SK-N-SH (cell line): ENCODE results near the gene SBF2. TPM values are rescaled to one million over a fixed set of nuclear protein-coding genes. Genes with fewer than 3 reads are reported as not detected.

Source experiments
- CTCF ChIA-PET: fragments of 300-600, 350-600 bp; formaldehyde crosslinking; extraction: SDS; loops from one replicate; lab custom pipeline; 2021; lab: Yijun Ruan, JAX
- POLR2A ChIA-PET: fragments of 350-600 bp; sonication (Branson Sonifier 250); formaldehyde crosslinking; extraction: SDS; loops from one replicate; lab custom pipeline; 2020; ENCODE audit warnings: antibody characterized with exemption, inconsistent platforms; lab: Yijun Ruan, JAX
- DNase-seq: peaks from one replicate; pipeline ENCODE4 v3.0.0; 2012
- H2AFZ ChIP-seq: fragments of 200-600 bp; sonication (generic); 2 replicates; pipeline ENCODE4 v1.8.1; 2016; ENCODE audit warnings: antibody characterized with exemption, mild to moderate bottlenecking, low read depth
- H3F3A ChIP-seq: fragments of 200-600 bp; sonication (generic); replicated peaks from 2 replicates; pipeline ENCODE3; 2016; ENCODE audit warnings: antibody characterized with exemption, mild to moderate bottlenecking; ENCODE audit not compliant: insufficient read depth
- H3K27ac ChIP-seq, 2 experiments: fragments of 200-500 bp in 1 of 2; fragments of 200-600 bp in 1 of 2; sonication (Bioruptor generic) in 1 of 2; sonication (generic), shearing (Covaris generic) in 1 of 2; 2 replicates each; pipeline versions ENCODE4 v1.5.1 to v1.6.1; 2014 to 2016; ENCODE audit warnings: low read depth in 2 of 2, inconsistent platforms in 1 of 2, low read length in 1 of 2, mild to moderate bottlenecking in 1 of 2, mixed read lengths in 1 of 2
- H3K27me3 ChIP-seq: fragments of 200-600 bp; sonication (generic), shearing (Covaris generic); 2 replicates; pipeline ENCODE4 v1.6.1; 2016; ENCODE audit warnings: mixed run types; ENCODE audit not compliant: insufficient read depth
- H3K36me3 ChIP-seq, 2 experiments: fragments of 200-500 bp in 1 of 2; fragments of 200-600 bp in 1 of 2; sonication (Bioruptor generic) in 1 of 2; sonication (generic) in 1 of 2; replicated peaks in 1 of 2; 2 replicates each; pipeline versions ENCODE3 to v1.5.1; 2014 to 2016; ENCODE audit warnings: low read length in 1 of 2, mild to moderate bottlenecking in 1 of 2; ENCODE audit not compliant: insufficient read depth in 2 of 2, control insufficient read depth in 1 of 2
- H3K4me1 ChIP-seq, 2 experiments: fragments of 200-500 bp in 1 of 2; fragments of 200-600 bp in 1 of 2; sonication (Bioruptor generic) in 1 of 2; sonication (generic), shearing (Covaris generic) in 1 of 2; 2 replicates each; pipeline versions ENCODE4 v1.5.1 to v1.6.1; 2014 to 2016; ENCODE audit warnings: low read depth in 1 of 2, low read length in 1 of 2, mixed run types in 1 of 2; ENCODE audit not compliant: insufficient read depth in 2 of 2, control insufficient read depth in 1 of 2
- H3K4me2 ChIP-seq: fragments of 200-600 bp; sonication (generic), shearing (Covaris generic); 2 replicates; pipeline ENCODE4 v1.6.1; 2017; ENCODE audit warnings: mixed run types
- H3K4me3 ChIP-seq, 2 experiments: fragments of 200-500 bp in 1 of 2; fragments of 200-600 bp in 1 of 2; sonication (Bioruptor generic) in 1 of 2; sonication (generic), shearing (Covaris generic) in 1 of 2; 2 replicates each; pipeline versions ENCODE4 v1.5.1 to v1.8.1; 2014 to 2016; ENCODE audit warnings: low read depth in 2 of 2, inconsistent platforms in 1 of 2, low read length in 1 of 2, mild to moderate bottlenecking in 1 of 2, mixed read lengths in 1 of 2, moderate library complexity in 1 of 2
- H3K79me2 ChIP-seq: fragments of 200-600 bp; sonication (generic); 2 replicates; pipeline ENCODE4 v1.8.1; 2017; ENCODE audit warnings: mild to moderate bottlenecking; ENCODE audit not compliant: insufficient read depth
- H3K9ac ChIP-seq: fragments of 200-600 bp; sonication (generic); 2 replicates; pipeline ENCODE4 v1.6.1; 2017; ENCODE audit warnings: mixed run types
- H3K9me2 ChIP-seq: fragments of 200-600 bp; sonication (generic); 2 replicates; pipeline ENCODE4 v1.6.1; 2017; ENCODE audit warnings: mixed run types
- H3K9me3 ChIP-seq: fragments of 200-600 bp; sonication (generic); 2 replicates; pipeline ENCODE4 v1.6.1; 2017; ENCODE audit warnings: mixed run types, mild to moderate bottlenecking, moderate library complexity
- H4K20me1 ChIP-seq: fragments of 200-600 bp; sonication (generic); 2 replicates; pipeline ENCODE4 v1.6.1; 2017; ENCODE audit warnings: mild to moderate bottlenecking, mixed run types; ENCODE audit not compliant: insufficient read depth
- ELF1 ChIP-seq: IDR thresholded peaks from 2 replicates; pipeline ENCODE4 v1.4.0; 2012
- EZH2phosphoT487 ChIP-seq: fragments of 200-600 bp; sonication (generic); IDR thresholded peaks from 2 replicates; pipeline ENCODE4 v1.6.1; 2017; ENCODE audit warnings: low read depth, mixed run types, mild to moderate bottlenecking, antibody characterized with exemption, moderate library complexity, borderline replicate concordance
- FOSL2 ChIP-seq: IDR thresholded peaks from 2 replicates; pipeline ENCODE4 v1.4.0; 2012; ENCODE audit warnings: low read depth, mild to moderate bottlenecking, moderate library complexity, borderline replicate concordance
- FOXM1 ChIP-seq: IDR thresholded peaks from 2 replicates; pipeline ENCODE4 v1.4.0; 2012; ENCODE audit warnings: low read depth, mild to moderate bottlenecking
- GABPA ChIP-seq: IDR thresholded peaks from 2 replicates; pipeline ENCODE4 v1.4.0; 2012; ENCODE audit warnings: low read depth, mild to moderate bottlenecking
- GATA2 ChIP-seq: sonication (generic); formaldehyde crosslinking; IDR thresholded peaks from 2 replicates; pipeline ENCODE4 v1.5.0; 2020; ENCODE audit warnings: mild to moderate bottlenecking, missing genetic modification reagents
- JUND ChIP-seq: IDR thresholded peaks from 2 replicates; pipeline ENCODE4 v1.4.0; 2012
- MEF2A ChIP-seq: IDR thresholded peaks from 2 replicates; pipeline ENCODE4 v1.4.0; 2012; ENCODE audit warnings: low read depth, borderline replicate concordance
- RAD21 ChIP-seq: IDR thresholded peaks from 2 replicates; pipeline ENCODE4 v1.6.1; 2012; ENCODE audit warnings: mild to moderate bottlenecking, low read length
- RXRA ChIP-seq: IDR thresholded peaks from 2 replicates; pipeline ENCODE4 v1.4.0; 2012; ENCODE audit warnings: low read depth, mild to moderate bottlenecking, borderline replicate concordance
- SIN3A ChIP-seq: IDR thresholded peaks from 2 replicates; pipeline ENCODE4 v1.6.1; 2012; ENCODE audit warnings: low read depth, mild to moderate bottlenecking, low read length, moderate library complexity, borderline replicate concordance
- TCF12 ChIP-seq: IDR thresholded peaks from 2 replicates; pipeline ENCODE4 v1.4.0; 2012
- WGBS: methylation state at CpG from one replicate; pipeline ENCODE4 v1.1.6; 2017; ENCODE audit warnings: low lambda C conversion rate; 5-methylcytosine and 5-hydroxymethylcytosine counted together
- polyA plus RNA-seq, 3 experiments: library from polyadenylated mRNA; depleted of rRNA; stranded (reverse); fragments of >200 nt; gene quantifications; 2 replicates each; pipeline ENCODE4 v1.2.3, GENCODE V29; 2012
- TF ChIP-seq, protein P1 (sequence below): IDR thresholded peaks from 2 replicates; pipeline ENCODE4 v1.4.0; 2012; ENCODE audit warnings: low read depth, borderline replicate concordance
- TF ChIP-seq, protein P2 (sequence below): IDR thresholded peaks from 2 replicates; pipeline ENCODE4 v1.6.1; 2012; ENCODE audit warnings: mild to moderate bottlenecking, low read depth, low read length, moderate library complexity
- TF ChIP-seq, protein P3 (sequence below): fragments of 150-350 bp; IDR thresholded peaks from 2 replicates; pipeline ENCODE4 v1.6.1; 2016; ENCODE audit warnings: mild to moderate bottlenecking, low read depth, low read length
- TF ChIP-seq, protein P4 (sequence below): fragments of 150-350 bp; IDR thresholded peaks from 2 replicates; pipeline ENCODE4 v1.6.1; 2017; ENCODE audit warnings: antibody characterized with exemption, low read length, low read depth, borderline replicate concordance

SBF2 gene
- polyA plus RNA-seq, 1 of the 3 experiments (the other 2 are of a cell fraction), result 23.0 TPM

DNA sequence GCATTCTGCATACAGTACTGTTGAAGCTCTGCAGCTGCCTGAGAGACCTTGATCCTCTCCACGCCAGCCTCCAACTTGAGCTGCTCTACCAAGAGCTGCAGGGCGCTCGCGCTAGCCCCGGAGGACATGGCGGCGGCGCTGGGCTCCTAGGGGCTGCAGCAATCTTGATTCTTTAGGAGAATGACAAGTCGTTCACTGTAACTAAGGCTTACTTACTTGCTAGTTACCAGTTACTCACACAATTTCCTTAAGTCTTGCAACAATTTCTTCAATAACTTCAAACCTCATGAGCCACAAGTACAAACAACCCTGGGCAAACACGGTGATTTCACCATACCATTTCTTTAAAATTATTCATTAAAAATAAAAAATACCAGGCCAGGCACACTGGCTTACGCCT lies 21.9 kb downstream of the SBF2 start:
- H3K9ac ChIP-seq, result no peak overlapping the region
- no peaks in the 10 kb centered on the region for H3K27me3 ChIP-seq
- H3K9me3 ChIP-seq, result no peaks in the 10 kb centered on the region
- peaks cover 73% of the 10 kb centered on the region for H3K79me2 ChIP-seq
- H3K27ac ChIP-seq, result no peak overlapping the region
- peaks cover 4% of the 10 kb centered on the region for H3F3A ChIP-seq
- TF ChIP-seq, protein P1, sequence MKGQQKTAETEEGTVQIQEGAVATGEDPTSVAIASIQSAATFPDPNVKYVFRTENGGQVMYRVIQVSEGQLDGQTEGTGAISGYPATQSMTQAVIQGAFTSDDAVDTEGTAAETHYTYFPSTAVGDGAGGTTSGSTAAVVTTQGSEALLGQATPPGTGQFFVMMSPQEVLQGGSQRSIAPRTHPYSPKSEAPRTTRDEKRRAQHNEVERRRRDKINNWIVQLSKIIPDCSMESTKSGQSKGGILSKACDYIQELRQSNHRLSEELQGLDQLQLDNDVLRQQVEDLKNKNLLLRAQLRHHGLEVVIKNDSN, result no peak
- TF ChIP-seq, protein P2, sequence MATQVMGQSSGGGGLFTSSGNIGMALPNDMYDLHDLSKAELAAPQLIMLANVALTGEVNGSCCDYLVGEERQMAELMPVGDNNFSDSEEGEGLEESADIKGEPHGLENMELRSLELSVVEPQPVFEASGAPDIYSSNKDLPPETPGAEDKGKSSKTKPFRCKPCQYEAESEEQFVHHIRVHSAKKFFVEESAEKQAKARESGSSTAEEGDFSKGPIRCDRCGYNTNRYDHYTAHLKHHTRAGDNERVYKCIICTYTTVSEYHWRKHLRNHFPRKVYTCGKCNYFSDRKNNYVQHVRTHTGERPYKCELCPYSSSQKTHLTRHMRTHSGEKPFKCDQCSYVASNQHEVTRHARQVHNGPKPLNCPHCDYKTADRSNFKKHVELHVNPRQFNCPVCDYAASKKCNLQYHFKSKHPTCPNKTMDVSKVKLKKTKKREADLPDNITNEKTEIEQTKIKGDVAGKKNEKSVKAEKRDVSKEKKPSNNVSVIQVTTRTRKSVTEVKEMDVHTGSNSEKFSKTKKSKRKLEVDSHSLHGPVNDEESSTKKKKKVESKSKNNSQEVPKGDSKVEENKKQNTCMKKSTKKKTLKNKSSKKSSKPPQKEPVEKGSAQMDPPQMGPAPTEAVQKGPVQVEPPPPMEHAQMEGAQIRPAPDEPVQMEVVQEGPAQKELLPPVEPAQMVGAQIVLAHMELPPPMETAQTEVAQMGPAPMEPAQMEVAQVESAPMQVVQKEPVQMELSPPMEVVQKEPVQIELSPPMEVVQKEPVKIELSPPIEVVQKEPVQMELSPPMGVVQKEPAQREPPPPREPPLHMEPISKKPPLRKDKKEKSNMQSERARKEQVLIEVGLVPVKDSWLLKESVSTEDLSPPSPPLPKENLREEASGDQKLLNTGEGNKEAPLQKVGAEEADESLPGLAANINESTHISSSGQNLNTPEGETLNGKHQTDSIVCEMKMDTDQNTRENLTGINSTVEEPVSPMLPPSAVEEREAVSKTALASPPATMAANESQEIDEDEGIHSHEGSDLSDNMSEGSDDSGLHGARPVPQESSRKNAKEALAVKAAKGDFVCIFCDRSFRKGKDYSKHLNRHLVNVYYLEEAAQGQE, result no peak
- TF ChIP-seq, protein P3, sequence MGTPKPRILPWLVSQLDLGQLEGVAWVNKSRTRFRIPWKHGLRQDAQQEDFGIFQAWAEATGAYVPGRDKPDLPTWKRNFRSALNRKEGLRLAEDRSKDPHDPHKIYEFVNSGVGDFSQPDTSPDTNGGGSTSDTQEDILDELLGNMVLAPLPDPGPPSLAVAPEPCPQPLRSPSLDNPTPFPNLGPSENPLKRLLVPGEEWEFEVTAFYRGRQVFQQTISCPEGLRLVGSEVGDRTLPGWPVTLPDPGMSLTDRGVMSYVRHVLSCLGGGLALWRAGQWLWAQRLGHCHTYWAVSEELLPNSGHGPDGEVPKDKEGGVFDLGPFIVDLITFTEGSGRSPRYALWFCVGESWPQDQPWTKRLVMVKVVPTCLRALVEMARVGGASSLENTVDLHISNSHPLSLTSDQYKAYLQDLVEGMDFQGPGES, result no peak
- TF ChIP-seq JUND (no peak), TCF12 (no peak), GATA2 (CRISPR knock-in tag) (no peak), RAD21 (no peak), RXRA (no peak), FOXM1 (no peak), GABPA (no peak), SIN3A (no peak), ELF1 (no peak)
- no peak overlapping the region for H2AFZ ChIP-seq
- peaks cover 17% of the 10 kb centered on the region; the same call in 1 of the 2 replicates for H4K20me1 ChIP-seq
- H3K4me1 ChIP-seq, result peaks cover 0 to 8% of the 10 kb centered on the region in 2 experiments; a peak in 1 of 4 replicates
- WGBS, result 97% methylated on average over 3 of the region's 11 CpGs
- ChIA-PET CTCF (no interaction called here), POLR2A (no interaction called here)
- H3K9me2 ChIP-seq, result no peaks in the 10 kb centered on the region
- no peak overlapping the region for H3K4me3 ChIP-seq
- H3K4me2 ChIP-seq, result no peak overlapping the region
- no peaks in the 10 kb centered on the region for H3K36me3 ChIP-seq
- no peak for DNase-seq

DNA sequence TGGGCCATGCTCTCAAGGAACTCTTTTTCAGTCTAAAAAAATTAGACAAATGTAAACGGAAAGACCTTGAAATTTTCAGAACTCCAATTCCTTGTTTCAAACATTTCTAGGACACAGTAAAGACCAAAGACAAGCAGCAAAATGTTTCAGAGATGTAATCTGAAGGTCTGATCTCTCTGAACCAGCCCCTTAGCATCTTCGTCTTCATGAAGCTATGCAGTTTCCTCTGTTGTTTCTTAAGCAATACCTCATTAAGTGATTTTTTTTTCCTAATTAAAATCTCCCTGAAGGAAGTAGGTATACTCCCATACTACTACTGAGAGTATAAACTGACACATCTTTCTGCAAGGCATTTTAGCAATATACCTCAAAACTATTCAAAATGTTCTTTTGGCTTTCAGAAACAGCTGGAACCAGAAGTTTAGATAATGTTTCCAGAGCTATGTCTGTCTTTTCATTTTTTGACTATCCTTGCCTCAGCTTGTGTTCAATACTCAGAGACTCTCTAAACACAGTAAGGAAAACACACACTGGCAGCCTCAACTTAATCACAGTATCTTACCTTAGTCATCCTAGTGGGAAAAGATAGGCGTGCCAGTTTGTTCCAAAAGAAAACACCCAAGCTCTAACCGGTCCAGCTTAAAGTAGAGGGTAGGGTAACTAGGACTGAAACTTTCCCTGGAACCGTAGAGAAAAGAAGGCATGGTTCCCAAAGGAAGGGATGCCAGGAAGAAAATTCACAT lies 25.1 kb downstream of the SBF2 start:
- Histone ChIP-seq H3K4me3 (no peak overlapping the region), H3K9me3 (no peaks in the 10 kb centered on the region), H3F3A (peaks cover 7% of the 10 kb centered on the region), H3K79me2 (peaks cover 73% of the 10 kb centered on the region), H3K9me2 (no peaks in the 10 kb centered on the region), H3K4me2 (no peak overlapping the region), H3K9ac (no peak overlapping the region), H2AFZ (no peak overlapping the region), H3K27ac (no peak overlapping the region), H3K4me1 (peaks cover 0 to 8% of the 10 kb centered on the region in 2 experiments; a peak in 1 of 4 replicates), H4K20me1 (peaks cover 17% of the 10 kb centered on the region), H3K36me3 (no peaks in the 10 kb centered on the region), H3K27me3 (no peaks in the 10 kb centered on the region)
- CTCF ChIA-PET, result interaction anchor here (1.3 kb wide), 1 partner anchor 12 kb away, joined by 3 read pairs; no protein-coding TSS in a partner anchor
- POLR2A ChIA-PET, result no interaction called here
- TF ChIP-seq MEF2A (no peak), EZH2phosphoT487 (no peak), FOSL2 (no peak)
- TF ChIP-seq, protein P4, sequence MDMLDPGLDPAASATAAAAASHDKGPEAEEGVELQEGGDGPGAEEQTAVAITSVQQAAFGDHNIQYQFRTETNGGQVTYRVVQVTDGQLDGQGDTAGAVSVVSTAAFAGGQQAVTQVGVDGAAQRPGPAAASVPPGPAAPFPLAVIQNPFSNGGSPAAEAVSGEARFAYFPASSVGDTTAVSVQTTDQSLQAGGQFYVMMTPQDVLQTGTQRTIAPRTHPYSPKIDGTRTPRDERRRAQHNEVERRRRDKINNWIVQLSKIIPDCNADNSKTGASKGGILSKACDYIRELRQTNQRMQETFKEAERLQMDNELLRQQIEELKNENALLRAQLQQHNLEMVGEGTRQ, result no peak
- 69% methylated on average over 5 of the region's 5 CpGs for WGBS
- DNase-seq, result no peak
